ENCODE measurements around the gene RBBP7. TPM values are rescaled to one million over a fixed set of nuclear protein-coding genes. Genes with fewer than 3 reads are reported as not detected.

RBBP7 gene
- total RNA-seq, 1 donor from 2014 or later = 81.5 TPM

- peak; percentile 22 to 36 for DNase-seq (ENCODE audit: low read depth in 2 of 2)
Observed at GRCh38 chrX:16827225-16827624, 42.9 kb downstream of the RBBP7 start.

- peak; percentile 70 to 78 for DNase-seq (ENCODE audit: low read depth in 2 of 2)
Observed at GRCh38 chrX:16826207-16826606, 44.0 kb downstream of the RBBP7 start.

GRCh38 chrX:16825264-16826035, 44.7 kb downstream of the RBBP7 start:
- DNase-seq (ENCODE audit: low read depth in 2 of 2) = peak; percentile 71 to 81

GRCh38 chrX:16822723-16823122, 47.4 kb downstream of the RBBP7 start:
- peak; percentile 72 to 92 for DNase-seq (ENCODE audit: low read depth in 2 of 2)

- no peak for DNase-seq (ENCODE audit: low read depth in 2 of 2)
Observed at GRCh38 chrX:16819634-16820033, 50.5 kb downstream of the RBBP7 start.

GRCh38 chrX:16814597-16814996, 55.6 kb downstream of the RBBP7 start:
- DNase-seq (ENCODE audit: low read depth in 2 of 2) = no peak

GRCh38 chrX:16807976-16808542, 62.1 kb downstream of the RBBP7 start:
- peak in 1 of 2 donors; percentile 48 for DNase-seq (ENCODE audit: low read depth in 2 of 2)

GRCh38 chrX:16807548-16807947, 62.6 kb downstream of the RBBP7 start:
- DNase-seq (ENCODE audit: low read depth in 2 of 2) = peak; percentile 35 to 55

GRCh38 chrX:16804923-16805464, 65.2 kb downstream of the RBBP7 start:
- DNase-seq (ENCODE audit: low read depth in 2 of 2) = no peak

- no peak for DNase-seq (ENCODE audit: low read depth in 2 of 2)
Observed at GRCh38 chrX:16797841-16798240, 72.3 kb downstream of the RBBP7 start.

GRCh38 chrX:16797358-16797757, 72.8 kb downstream of the RBBP7 start:
- no peak for DNase-seq (ENCODE audit: low read depth in 2 of 2)

GRCh38 chrX:16796298-16796697, 73.9 kb downstream of the RBBP7 start:
- DNase-seq (ENCODE audit: low read depth in 2 of 2) = no peak

Other genes with a start within 250 kb of the RBBP7 start
- gene S100G, start 220.2 kb downstream of the RBBP7 start, total RNA-seq = not detected in 2 replicates
- gene CTPS2, start 157.7 kb downstream of the RBBP7 start, total RNA-seq = 9.2 and 11.1 TPM in 2 replicates
- 22.4 and 22.6 TPM in 2 replicates for gene SYAP1, start 150.8 kb downstream of the RBBP7 start, total RNA-seq
- 3.9 and 4.6 TPM in 2 replicates for gene TXLNG, start 83.9 kb downstream of the RBBP7 start, total RNA-seq
- 2.4 and 5.2 TPM in 2 replicates for gene REPS2, start 76.3 kb upstream of the RBBP7 start, total RNA-seq